HCT116 (cell line): ENCODE data around the gene LDLRAD4. TPM values are rescaled to one million over a fixed set of nuclear protein-coding genes. Genes with fewer than 3 reads are reported as not detected.

Source experiments
- ATAC-seq: fragments of 200-7000 bp; cut with Tn5 transposase; 2 replicates; pipeline ENCODE4 v1.9.1; 2020; ENCODE audit warnings: mild to moderate bottlenecking, moderate library complexity
- BruUV-seq: library from RNA; stranded (reverse); fragments of 400-500 nt; replicated peaks from 2 replicates; lab custom pipeline; 2021; lab: Mats Ljungman, UMichigan
- CTCF ChIA-PET: fragments of 300-600 bp; sonication (Branson Sonifier 250); formaldehyde crosslinking; loops from one replicate; lab custom pipeline; 2021; ENCODE audit warnings: antibody characterized with exemption; lab: Charles Lee
- POLR2A ChIA-PET: fragments of 300-600, 350-600 bp; sonication (Branson Sonifier 250); formaldehyde crosslinking; loops from one replicate; lab custom pipeline; 2021; ENCODE audit warnings: antibody characterized with exemption; lab: Charles Lee
- RAD21 ChIA-PET, 2 experiments: fragments of 300-600 bp; sonication (Branson Sonifier 250); formaldehyde crosslinking; loops; one replicate each; lab custom pipeline; 2023; ENCODE audit warnings: low total read pairs in 2 of 2; ENCODE audit not compliant: uncharacterized antibody in 2 of 2, unreplicated experiment in 2 of 2, low non-redundant PET in 1 of 2; lab: Charles Lee
- DNase-seq: peaks from one replicate; pipeline ENCODE4 v3.0.0-alpha.2; 2010; ENCODE audit warnings: low read depth, low spot score
- H2AFZ ChIP-seq: fragments of 200-600 bp; shearing (Covaris generic), sonication (generic); 2 replicates; pipeline ENCODE4 v1.6.1; 2017; ENCODE audit warnings: low read depth, mixed run types, mixed read lengths, antibody characterized with exemption, low read length; ENCODE audit not compliant: poor library complexity, severe bottlenecking
- H3K27ac ChIP-seq: 2 replicates; pipeline ENCODE4 v1.5.1; 2012; ENCODE audit warnings: low read depth, low read length
- H3K27me3 ChIP-seq: fragments of 200-600 bp; sonication (generic); 2 replicates; pipeline ENCODE4 v1.6.1; 2016; ENCODE audit warnings: mixed run types, low read length, mixed read lengths; ENCODE audit not compliant: insufficient read depth
- H3K36me3 ChIP-seq, 2 experiments: fragments of 200-500 bp in 1 of 2; fragments of 200-600 bp in 1 of 2; sonication (Bioruptor generic) in 1 of 2; sonication (generic) in 1 of 2; 2 replicates each; pipeline versions ENCODE4 v1.5.1 to v1.6.1; 2014 to 2016; ENCODE audit warnings: low read length in 2 of 2, inconsistent platforms in 1 of 2, mixed read lengths in 1 of 2, mixed run types in 1 of 2; ENCODE audit not compliant: insufficient read depth in 2 of 2, control insufficient read depth in 1 of 2
- H3K4me1 ChIP-seq, 2 experiments: fragments of 200-600 bp in 1 of 2; sonication (generic) in 1 of 2; 2 replicates each; pipeline versions ENCODE4 v1.5.1 to v1.6.1; 2012 to 2017; ENCODE audit warnings: low read length in 2 of 2, inconsistent platforms in 1 of 2, mild to moderate bottlenecking in 1 of 2, mixed read lengths in 1 of 2, mixed run types in 1 of 2, moderate library complexity in 1 of 2; ENCODE audit not compliant: insufficient read depth in 2 of 2, control insufficient read depth in 1 of 2
- H3K4me2 ChIP-seq: fragments of 200-600 bp; sonication (generic); 2 replicates; pipeline ENCODE4 v1.6.1; 2017; ENCODE audit warnings: mixed run types, low read length, mixed read lengths
- H3K4me3 ChIP-seq, 2 experiments: fragments of 200-600 bp in 1 of 2; sonication (generic) in 1 of 2; replicated peaks in 1 of 2; 2 replicates each; pipeline ENCODE4 v1.5.1; 2011 to 2016; ENCODE audit warnings: low read length in 2 of 2, control low read depth in 1 of 2, low read depth in 1 of 2, mild to moderate bottlenecking in 1 of 2, mixed read lengths in 1 of 2, mixed run types in 1 of 2
- H3K79me2 ChIP-seq: fragments of 200-600 bp; sonication (generic); 2 replicates; pipeline ENCODE4 v1.6.1; 2017; ENCODE audit warnings: mild to moderate bottlenecking, mixed run types, low read length, moderate library complexity, mixed read lengths; ENCODE audit not compliant: insufficient read depth
- H3K9ac ChIP-seq: fragments of 200-600 bp; sonication (generic); 2 replicates; pipeline ENCODE4 v1.6.1; 2016; ENCODE audit warnings: low read length, mixed read lengths
- H3K9me2 ChIP-seq: fragments of 200-600 bp; sonication (generic), shearing (Covaris generic); 2 replicates; pipeline ENCODE4 v1.6.1; 2017; ENCODE audit warnings: mixed run types, mild to moderate bottlenecking, moderate library complexity; ENCODE audit not compliant: insufficient read depth
- H3K9me3 ChIP-seq, 2 experiments: fragments of 200-500 bp in 1 of 2; fragments of 200-600 bp in 1 of 2; sonication (Bioruptor generic) in 1 of 2; sonication (generic) in 1 of 2; 2 replicates each; pipeline ENCODE4 v1.6.1; 2014 to 2017; ENCODE audit warnings: low read length in 2 of 2, mixed read lengths in 2 of 2, inconsistent platforms in 1 of 2, low read depth in 1 of 2, mild to moderate bottlenecking in 1 of 2, mixed run types in 1 of 2, moderate library complexity in 1 of 2; ENCODE audit not compliant: control insufficient read depth in 1 of 2, insufficient read depth in 1 of 2
- H4K20me1 ChIP-seq: fragments of 200-600 bp; sonication (generic), shearing (Covaris generic); 2 replicates; pipeline ENCODE4 v1.6.1; 2017; ENCODE audit warnings: mixed run types, mild to moderate bottlenecking, moderate library complexity; ENCODE audit not compliant: insufficient read depth
- CEBPB ChIP-seq: IDR thresholded peaks from 2 replicates; pipeline ENCODE4 v1.6.1; 2012; ENCODE audit warnings: low read depth
- SIN3A ChIP-seq: IDR thresholded peaks from 2 replicates; pipeline ENCODE4 v1.6.1; 2012; ENCODE audit warnings: low read depth
- ZNF274 ChIP-seq: fragments of 200-500 bp; sonication (Bioruptor generic); IDR thresholded peaks from 2 replicates; pipeline ENCODE4 v1.6.1; 2014; ENCODE audit warnings: mild to moderate bottlenecking, low read depth, low read length, inconsistent platforms
- intact Hi-C: fragments of 100-400 bp; cut with micrococcal nuclease; formaldehyde crosslinking; loops from 2 replicates; pipeline ENCODE4 v1.10.0; 2022
- total RNA-seq: library from RNA; stranded (reverse); gene quantifications from one replicate; pipeline ENCODE4 v1.2.1, GENCODE V29; 2021; ENCODE audit not compliant: unreplicated experiment
- TF ChIP-seq, protein P1 (sequence below): IDR thresholded peaks from 2 replicates; pipeline ENCODE4 v1.6.1; 2012; ENCODE audit warnings: low read depth

The LDLRAD4 gene
- total RNA-seq, 1 experiment from 2014 or later, result 1.2 TPM

DNA sequence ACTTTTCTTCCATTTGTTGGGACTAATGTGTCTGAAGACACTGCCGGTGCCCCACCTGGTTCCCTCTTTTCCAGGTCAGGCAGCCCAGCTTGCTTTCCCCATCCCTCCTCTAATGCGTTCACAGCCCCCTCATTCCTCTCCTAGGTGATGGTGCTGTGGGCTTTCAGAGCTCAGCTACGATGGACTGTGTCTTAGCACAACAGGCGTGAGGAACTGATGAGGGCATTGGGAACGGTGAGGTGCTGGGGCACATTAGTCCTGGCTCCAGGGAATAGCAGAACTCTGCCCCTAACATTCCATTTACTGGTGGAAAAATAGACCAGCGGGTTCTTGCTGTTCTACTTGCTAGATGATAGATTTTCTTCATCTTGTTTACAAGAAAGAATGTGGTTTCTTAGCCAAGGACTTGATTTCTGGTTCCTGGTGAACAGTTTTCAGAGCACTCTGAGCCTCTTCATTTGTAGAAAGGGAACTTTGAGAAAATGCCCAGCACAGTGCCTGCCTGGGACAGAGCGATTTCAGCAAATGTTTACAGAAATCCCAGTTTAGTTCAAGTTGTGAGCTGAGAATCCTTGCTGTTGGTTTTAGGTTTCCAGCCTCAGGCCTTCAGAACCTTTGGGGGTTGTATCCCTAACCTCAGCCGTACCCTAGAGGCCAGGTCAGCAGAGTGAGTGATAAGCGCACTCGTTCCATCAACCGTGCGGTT lies 42.5 kb downstream of the LDLRAD4 start:
- Histone ChIP-seq H3K79me2 (no peaks in the 10 kb centered on the region), H3K36me3 (no peaks in the 10 kb centered on the region), H4K20me1 (no peaks in the 10 kb centered on the region), H3K4me2 (no peak overlapping the region), H3K9ac (no peak overlapping the region), H3K9me2 (no peaks in the 10 kb centered on the region), H3K27ac (no peak overlapping the region), H3K9me3 (no peaks in the 10 kb centered on the region), H3K27me3 (peaks cover 26% of the 10 kb centered on the region), H3K4me3 (no peak overlapping the region), H3K4me1 (no peaks in the 10 kb centered on the region), H2AFZ (no peak overlapping the region)
- ChIA-PET RAD21 (no interaction called here), POLR2A (no interaction called here), CTCF (no interaction called here)
- DNase-seq (no peak), ATAC-seq (no peak)
- no TSS peak for BruUV-seq
- TF ChIP-seq SIN3A (no peak), ZNF274 (no peak), CEBPB (no peak)
- TF ChIP-seq, protein P1, sequence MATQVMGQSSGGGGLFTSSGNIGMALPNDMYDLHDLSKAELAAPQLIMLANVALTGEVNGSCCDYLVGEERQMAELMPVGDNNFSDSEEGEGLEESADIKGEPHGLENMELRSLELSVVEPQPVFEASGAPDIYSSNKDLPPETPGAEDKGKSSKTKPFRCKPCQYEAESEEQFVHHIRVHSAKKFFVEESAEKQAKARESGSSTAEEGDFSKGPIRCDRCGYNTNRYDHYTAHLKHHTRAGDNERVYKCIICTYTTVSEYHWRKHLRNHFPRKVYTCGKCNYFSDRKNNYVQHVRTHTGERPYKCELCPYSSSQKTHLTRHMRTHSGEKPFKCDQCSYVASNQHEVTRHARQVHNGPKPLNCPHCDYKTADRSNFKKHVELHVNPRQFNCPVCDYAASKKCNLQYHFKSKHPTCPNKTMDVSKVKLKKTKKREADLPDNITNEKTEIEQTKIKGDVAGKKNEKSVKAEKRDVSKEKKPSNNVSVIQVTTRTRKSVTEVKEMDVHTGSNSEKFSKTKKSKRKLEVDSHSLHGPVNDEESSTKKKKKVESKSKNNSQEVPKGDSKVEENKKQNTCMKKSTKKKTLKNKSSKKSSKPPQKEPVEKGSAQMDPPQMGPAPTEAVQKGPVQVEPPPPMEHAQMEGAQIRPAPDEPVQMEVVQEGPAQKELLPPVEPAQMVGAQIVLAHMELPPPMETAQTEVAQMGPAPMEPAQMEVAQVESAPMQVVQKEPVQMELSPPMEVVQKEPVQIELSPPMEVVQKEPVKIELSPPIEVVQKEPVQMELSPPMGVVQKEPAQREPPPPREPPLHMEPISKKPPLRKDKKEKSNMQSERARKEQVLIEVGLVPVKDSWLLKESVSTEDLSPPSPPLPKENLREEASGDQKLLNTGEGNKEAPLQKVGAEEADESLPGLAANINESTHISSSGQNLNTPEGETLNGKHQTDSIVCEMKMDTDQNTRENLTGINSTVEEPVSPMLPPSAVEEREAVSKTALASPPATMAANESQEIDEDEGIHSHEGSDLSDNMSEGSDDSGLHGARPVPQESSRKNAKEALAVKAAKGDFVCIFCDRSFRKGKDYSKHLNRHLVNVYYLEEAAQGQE, result no peak
- intact Hi-C loops, result loop anchor here (10.0 kb wide), 1 partner anchor 54 kb away; no protein-coding TSS in a partner anchor
